Measurements from ENCODE around the gene SNRNP48. TPM values are rescaled to one million over a fixed set of nuclear protein-coding genes. Genes with fewer than 3 reads are reported as not detected.

SNRNP48 gene
- total and polyA plus RNA-seq, 2 of the 8 experiments (the other 6 are each of a cell fraction or from before 2014, with no cell fraction given): 7.7 to 21.0 TPM

GRCh38 chr6:7647504-7647903, 57.5 kb downstream of the SNRNP48 start:
- Histone ChIP-seq H3K23ac (ENCODE audit: insufficient read length) (no peak overlapping the region), H3K79me2 (ENCODE audit: control insufficient read depth in 1 of 2, insufficient read depth in 2 of 2, low read length in 2 of 2) (no peaks in the 10 kb centered on the region), H3K4me2 (ENCODE audit: insufficient read depth in 1 of 2, low read depth in 2 of 2, low read length in 2 of 2) (no peak overlapping the region), H3K56ac (replicated peaks; ENCODE audit: insufficient read length, low read depth, low read length) (no peak overlapping the region), H3K4me3 (ENCODE audit: extremely low read depth in 1 of 4, insufficient read depth in 2 of 4, low read depth in 3 of 4, low read length in 4 of 4) (no peak overlapping the region), H3K4ac (replicated peaks; ENCODE audit: insufficient read length, low read depth, low read length) (no peak overlapping the region), H2AK5ac (ENCODE audit: low read depth, low read length) (no peak overlapping the region), H2BK20ac (ENCODE audit: low read length) (no peak overlapping the region), H2AFZ (ENCODE audit: low read length) (no peak overlapping the region), H3K27me3 (replicated peaks in 1 of 4; ENCODE audit: control insufficient read depth in 3 of 4, extremely low read depth in 1 of 4, insufficient read depth in 3 of 4, low read length in 3 of 4) (peaks cover 0 to 2% (median under 1%) of the 10 kb centered on the region in 4 experiments; a peak in 2 of 7 replicates), H3K9ac (replicated peaks in 1 of 4; ENCODE audit: extremely low read depth in 1 of 4, low read depth in 3 of 4, low read length in 3 of 4) (no peak overlapping the region), H3K14ac (ENCODE audit: insufficient read length) (no peak overlapping the region), H2BK15ac (ENCODE audit: low read length) (no peak overlapping the region), H4K5ac (ENCODE audit: insufficient read length, low read depth, low read length) (no peak overlapping the region), H4K20me1 (replicated peaks in 1 of 2; ENCODE audit: control insufficient read depth in 1 of 2, insufficient read depth in 2 of 2, low read length in 2 of 2) (no peaks in the 10 kb centered on the region), H3K23me2 (ENCODE audit: low read depth, low read length) (no peaks in the 10 kb centered on the region), H4K8ac (ENCODE audit: extremely low read depth, insufficient read depth, low read length) (no peak overlapping the region), H3K18ac (ENCODE audit: extremely low read depth, low read length) (no peak overlapping the region), H3K79me1 (ENCODE audit: low read depth, low read length) (no peaks in the 10 kb centered on the region), H2BK12ac (ENCODE audit: low read depth, low read length) (no peak overlapping the region), H2BK120ac (replicated peaks; ENCODE audit: low read depth, low read length) (no peak overlapping the region), H2BK5ac (ENCODE audit: low read depth, low read length) (no peak overlapping the region), H3K9me3 (ENCODE audit: insufficient read depth in 2 of 2, low read depth in 1 of 2, low read length in 1 of 2) (no peaks in the 10 kb centered on the region), H3K27ac (ENCODE audit: low read depth, low read length) (no peak overlapping the region), H3K36me3 (ENCODE audit: control insufficient read depth in 2 of 4, insufficient read depth in 4 of 4, low read length in 3 of 4) (no peaks in the 10 kb centered on the region), H4K91ac (replicated peaks; ENCODE audit: insufficient read length, low read length) (no peak overlapping the region), H3K4me1 (replicated peaks in 1 of 4; ENCODE audit: control insufficient read depth in 3 of 4, insufficient read depth in 4 of 4, low read length in 3 of 4) (peaks cover 0 to 3% (median 0%) of the 10 kb centered on the region in 4 experiments; a peak in 1 of 7 replicates)
- POLR2A ChIA-PET (ENCODE audit: partially characterized antibody): no interaction called here
- CTCF ChIA-PET (ENCODE audit: partially characterized antibody): interaction anchor here (1.0 to 1.3 kb wide), 2 partner anchors 299 to 372 kb away, joined by 3 to 5 read pairs; no protein-coding TSS in a partner anchor
- FAIRE-seq: no peak
- WGBS, 2 experiments (ENCODE audit: extremely low coverage in 1 of 2, insufficient coverage in 1 of 2, insufficient read length in 1 of 2, insufficient replicate concordance in 2 of 2, low coverage in 1 of 2, low lambda C conversion rate in 2 of 2, missing lambda C conversion rate in 1 of 2): 92% methylated on average over 1 of the region's 1 CpG; no CpG with 5 or more reads in 1 of the 2 experiments
- no peak for DNase-seq (ENCODE audit: low read depth in 1 of 2, low spot score in 2 of 2)
- TF ChIP-seq ASH2L (IDR thresholded peaks at IDR 0.05; ENCODE audit: low read length): no peak
- no peak for TF ChIP-seq E2F6 (IDR thresholded peaks at IDR 0.05)
- no peak for TF ChIP-seq RFX5 (IDR thresholded peaks at IDR 0.05; ENCODE audit: borderline replicate concordance, low read depth, low read length)
- no peak for TF ChIP-seq YY1 (IDR thresholded peaks at IDR 0.05; ENCODE audit: low read depth, low read length)
- TF ChIP-seq RAD21 (IDR thresholded peaks at IDR 0.05 in 1 of 2, conservative IDR thresholded peaks at IDR 0.05 in 1 of 2; ENCODE audit: low read depth in 2 of 2, low read length in 2 of 2): no peak
- no peak for TF ChIP-seq POLR2A (IDR thresholded peaks at IDR 0.05; ENCODE audit: control extremely low read depth in 1 of 2, low read depth in 2 of 2, low read length in 2 of 2)
- no peak for TF ChIP-seq SIN3A (conservative IDR thresholded peaks at IDR 0.05 in 1 of 2, IDR thresholded peaks at IDR 0.05 in 1 of 2; ENCODE audit: low read depth in 1 of 2, low read length in 2 of 2)
- no peak for TF ChIP-seq TAF1 (IDR thresholded peaks at IDR 0.05; ENCODE audit: low read depth, low read length)
- no peak for TF ChIP-seq SRF (IDR thresholded peaks at IDR 0.05; ENCODE audit: low read depth, low read length)
- TF ChIP-seq CTBP2 (IDR thresholded peaks at IDR 0.05; ENCODE audit: borderline replicate concordance, insufficient read depth, insufficient read length, low read length): no peak
- TF ChIP-seq SP1 (IDR thresholded peaks at IDR 0.05; ENCODE audit: low read depth, low read length): no peak
- TF ChIP-seq JUN (IDR thresholded peaks at IDR 0.05; ENCODE audit: low read depth, low read length): no peak
- no peak for TF ChIP-seq BRCA1 (IDR thresholded peaks at IDR 0.05; ENCODE audit: low read depth, low read length)
- no peak for TF ChIP-seq RNF2 (IDR thresholded peaks at IDR 0.05; ENCODE audit: borderline replicate concordance, low read depth, low read length, missing control alignments, poor library complexity, severe bottlenecking)

All from H1 (cell line).